Fibroblast of peridontal ligament (primary cell): ENCODE results near the gene CDS2.

Experiments used
- DNase-seq: peaks from one replicate; pipeline ENCODE4 v3.0.0-alpha.2; 2010; ENCODE audit errors: extremely low read depth

Gene CDS2

DNA sequence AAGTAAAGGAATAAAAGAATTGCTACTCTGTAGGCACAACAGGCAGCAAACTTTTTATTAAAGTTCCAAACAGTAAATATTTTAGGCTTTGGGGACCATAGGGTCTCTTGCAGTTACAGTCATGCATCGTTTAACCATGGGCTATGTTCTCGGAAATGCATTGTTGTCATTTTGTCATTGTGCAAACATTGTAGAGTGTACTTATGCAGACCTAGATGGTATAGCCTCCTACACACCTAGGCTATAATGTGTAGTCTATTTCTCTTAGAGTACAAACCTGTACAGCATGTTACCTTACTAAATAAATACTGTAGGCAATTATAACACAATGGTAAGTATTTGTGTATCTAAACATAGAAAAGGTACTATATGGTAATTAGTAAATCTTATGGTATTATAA, 54.7 kb downstream of the CDS2 start:
- no peak for DNase-seq

DNA sequence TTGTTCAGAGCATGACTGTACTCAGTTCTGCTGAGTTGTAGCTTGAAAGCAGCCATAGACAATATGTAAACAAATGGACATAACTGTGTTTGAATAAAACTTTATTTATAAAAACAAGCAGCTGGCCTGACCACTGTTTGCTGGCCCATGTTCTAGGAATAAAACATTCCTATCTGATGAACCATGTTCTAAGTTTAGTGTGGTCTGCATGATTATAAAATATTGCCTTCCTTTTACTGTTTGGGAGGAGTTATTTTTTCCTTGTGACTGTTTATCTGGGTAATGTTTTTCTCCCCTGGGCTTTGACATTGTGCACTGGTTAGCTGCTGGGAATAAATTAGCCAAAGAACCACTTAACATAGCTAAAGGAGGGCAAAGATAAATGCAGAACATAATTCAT, 55.1 kb downstream of the CDS2 start:
- peak; percentile 69 for DNase-seq

DNA sequence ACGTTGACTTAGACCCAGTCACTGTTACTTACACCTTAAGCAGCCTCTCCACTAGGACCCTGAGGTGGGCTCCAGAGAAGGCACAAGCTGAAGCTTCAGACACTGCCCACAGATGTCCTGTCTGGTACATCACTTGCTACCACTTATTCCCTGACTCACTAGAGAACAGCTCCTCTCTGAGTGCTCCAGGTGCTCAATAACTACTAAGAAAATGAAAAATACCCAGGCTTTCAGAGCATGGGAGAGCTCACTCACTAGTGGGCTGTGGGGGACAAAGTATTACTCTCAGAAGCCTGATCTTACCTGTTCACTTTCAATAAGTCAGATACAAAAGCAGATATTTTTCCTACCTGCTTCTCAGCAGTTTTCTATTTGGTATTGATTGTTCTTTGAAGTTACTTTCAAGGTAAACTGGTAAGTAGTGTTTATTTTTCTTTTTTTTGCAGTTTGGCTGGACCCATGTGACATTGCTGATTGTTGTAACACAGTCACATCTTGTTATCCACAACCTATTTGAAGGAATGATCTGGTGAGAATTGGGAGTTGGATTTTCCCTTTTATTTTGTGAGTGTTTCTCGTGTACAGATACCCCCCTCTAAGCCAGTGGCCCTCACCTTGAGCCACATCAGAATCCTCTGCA, 55.9 kb downstream of the CDS2 start:
- no peak for DNase-seq

DNA sequence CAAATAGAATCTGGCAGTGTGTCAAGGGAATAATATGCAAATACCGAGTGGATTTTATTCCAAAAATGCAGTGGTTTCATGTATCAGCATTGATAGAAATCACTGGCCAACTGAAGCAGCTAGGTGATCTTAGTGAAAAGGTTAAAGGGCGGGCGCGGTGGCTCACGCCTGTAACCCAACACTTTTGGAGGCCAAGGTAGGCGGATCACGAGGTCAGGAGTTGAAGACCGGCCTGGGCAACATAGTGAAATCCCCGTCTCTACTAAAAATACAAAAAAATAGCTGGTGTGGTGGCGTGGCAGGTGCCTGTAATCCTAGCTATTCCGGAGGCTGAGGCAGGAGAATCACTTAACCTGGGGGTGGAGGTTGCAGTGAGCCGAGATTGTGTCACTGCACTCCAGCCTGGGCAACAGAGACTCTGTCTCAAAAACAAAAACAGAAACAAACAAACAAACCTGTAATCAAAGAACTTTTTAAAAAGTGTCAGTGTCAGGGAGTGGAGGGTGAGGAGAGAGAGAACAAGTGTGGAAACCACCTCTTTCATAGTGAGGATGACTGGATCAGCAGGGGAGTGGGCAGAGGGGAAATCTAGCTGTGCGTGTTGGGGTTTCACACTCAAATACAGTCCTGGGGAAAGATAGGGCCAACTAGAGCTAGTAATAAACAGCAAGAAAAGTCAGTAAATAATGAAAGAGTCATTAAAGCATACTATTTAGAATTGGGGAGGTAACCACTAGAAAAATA, 57.1 kb downstream of the CDS2 start:
- no peak for DNase-seq

DNA sequence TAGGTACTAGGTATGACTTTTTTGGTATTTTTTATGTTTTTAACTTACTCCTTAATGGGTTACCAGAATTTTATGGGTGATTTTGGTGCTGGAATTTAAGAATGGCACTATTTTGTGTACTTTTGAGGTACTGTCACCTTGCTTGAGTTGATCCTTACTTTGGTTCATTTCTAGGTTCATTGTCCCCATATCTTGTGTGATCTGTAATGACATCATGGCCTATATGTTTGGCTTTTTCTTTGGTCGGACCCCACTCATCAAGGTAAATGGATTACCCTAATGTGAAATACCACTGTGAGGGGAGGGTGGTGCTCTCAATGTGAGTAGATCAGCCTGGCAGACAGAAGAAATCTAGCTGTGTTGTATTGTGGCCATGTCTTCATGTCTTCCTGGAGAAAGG, 57.9 kb downstream of the CDS2 start:
- DNase-seq, result no peak

DNA sequence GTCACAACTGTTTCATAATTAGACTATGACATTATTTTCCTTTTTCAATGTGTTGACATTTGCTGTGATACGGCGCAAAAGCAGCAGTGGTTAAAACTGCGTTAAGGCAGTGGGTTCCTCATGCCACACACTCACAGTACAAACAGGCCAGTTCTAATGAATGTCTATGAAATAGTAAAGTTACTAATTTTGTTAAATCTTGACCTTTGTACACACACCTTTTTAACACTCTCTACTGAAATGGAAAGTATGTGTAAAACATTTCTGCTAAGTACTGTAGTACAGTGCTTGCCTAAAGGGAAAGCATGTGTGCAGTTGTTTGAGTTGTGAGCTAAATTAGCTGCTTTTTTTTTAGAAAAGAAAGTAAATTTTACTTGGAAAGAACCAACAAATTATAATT, 60.3 kb downstream of the CDS2 start:
- no peak for DNase-seq

DNA sequence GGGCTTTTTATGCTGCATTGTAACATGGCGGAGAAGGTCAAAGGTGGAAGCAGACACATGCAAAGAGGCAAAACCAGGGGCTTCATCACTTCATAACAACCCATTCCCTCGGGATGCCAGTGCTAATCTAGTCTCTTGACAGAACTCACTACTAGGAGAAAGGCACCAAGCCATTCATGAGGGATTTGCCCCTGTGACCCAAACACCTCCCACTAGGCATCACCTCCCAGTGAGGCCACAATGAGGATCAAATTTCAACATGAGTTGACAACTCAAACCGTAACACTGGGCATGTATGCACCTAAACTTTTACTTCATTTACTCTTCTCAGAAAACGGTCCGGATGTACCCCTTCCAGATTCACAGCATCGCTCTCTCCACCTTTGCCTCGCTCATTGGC, 61.9 kb downstream of the CDS2 start:
- no peak for DNase-seq

DNA sequence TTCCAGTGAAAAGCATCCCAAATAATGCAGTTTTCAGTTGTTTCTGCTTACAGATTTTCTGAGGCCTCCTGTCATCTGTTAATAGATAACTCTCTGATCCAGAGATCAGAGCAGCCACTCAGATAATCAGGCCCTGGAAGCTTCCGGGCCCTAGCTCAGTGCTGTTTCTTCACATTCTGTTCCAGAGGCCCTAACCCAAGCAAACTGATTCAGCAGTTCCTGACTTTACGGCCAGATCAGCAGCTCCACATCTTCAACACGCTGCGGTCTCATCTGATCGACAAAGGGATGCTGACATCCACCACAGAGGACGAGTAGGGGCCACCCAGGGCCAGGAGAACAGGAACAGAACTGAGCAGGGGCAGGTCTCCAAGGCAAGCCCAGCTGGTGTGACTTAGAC, 63.1 kb downstream of the CDS2 start:
- no peak for DNase-seq

DNA sequence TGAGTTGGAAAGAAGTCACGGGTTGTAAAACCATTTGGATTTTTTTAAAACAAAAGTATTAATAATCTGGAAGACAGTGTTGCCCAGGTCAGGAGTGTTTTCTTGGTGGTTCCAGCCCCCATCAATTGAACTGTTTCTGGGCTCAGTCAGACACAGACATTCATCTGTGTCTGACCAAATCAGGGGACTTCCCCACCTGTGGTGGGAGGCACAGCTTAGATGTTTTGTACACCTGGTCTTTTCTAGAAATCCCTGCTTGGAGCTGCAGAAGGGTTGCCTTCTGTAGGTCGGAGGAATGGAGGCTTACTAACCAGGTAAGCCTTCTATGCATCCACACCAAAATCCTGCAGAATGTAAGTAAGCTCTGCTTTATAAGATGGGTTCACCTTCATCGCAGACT, 63.6 kb downstream of the CDS2 start:
- no peak for DNase-seq

DNA sequence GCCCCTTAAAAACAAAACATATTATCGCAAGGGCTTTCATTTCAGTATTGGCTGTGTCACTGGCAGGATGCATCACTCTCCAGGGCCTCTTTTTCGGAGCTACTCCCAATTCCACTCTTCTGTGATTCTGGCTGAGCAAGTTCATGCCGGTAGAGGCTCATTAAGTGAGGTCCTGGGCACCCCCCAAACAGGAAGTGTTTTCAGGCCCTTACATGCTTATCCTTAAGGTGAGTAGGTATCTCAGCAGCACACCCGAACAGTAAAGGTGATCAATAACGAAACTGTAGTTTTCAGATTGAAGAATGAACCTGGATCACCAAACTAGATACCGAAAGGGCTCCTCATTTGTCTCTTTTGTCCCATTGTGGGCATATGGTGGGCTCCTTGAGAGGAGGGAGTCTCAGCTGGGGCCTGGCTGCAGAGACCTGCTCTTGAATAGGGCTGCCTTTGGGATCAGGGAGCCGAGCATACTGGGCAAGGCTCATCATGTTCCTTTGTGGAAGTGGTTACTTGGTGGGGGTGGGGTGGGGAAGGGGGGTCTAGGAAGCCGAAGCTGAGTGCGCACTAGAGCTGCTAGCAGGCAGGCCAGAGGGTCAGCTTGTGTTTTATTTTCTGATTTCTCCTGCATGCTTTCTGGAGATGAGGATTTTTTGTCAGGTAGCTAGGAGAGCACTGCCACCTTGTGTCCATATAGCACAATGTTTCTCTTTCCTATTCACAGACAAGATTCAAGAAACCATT, 65.2 kb downstream of the CDS2 start:
- DNase-seq, result peak; percentile 90

DNA sequence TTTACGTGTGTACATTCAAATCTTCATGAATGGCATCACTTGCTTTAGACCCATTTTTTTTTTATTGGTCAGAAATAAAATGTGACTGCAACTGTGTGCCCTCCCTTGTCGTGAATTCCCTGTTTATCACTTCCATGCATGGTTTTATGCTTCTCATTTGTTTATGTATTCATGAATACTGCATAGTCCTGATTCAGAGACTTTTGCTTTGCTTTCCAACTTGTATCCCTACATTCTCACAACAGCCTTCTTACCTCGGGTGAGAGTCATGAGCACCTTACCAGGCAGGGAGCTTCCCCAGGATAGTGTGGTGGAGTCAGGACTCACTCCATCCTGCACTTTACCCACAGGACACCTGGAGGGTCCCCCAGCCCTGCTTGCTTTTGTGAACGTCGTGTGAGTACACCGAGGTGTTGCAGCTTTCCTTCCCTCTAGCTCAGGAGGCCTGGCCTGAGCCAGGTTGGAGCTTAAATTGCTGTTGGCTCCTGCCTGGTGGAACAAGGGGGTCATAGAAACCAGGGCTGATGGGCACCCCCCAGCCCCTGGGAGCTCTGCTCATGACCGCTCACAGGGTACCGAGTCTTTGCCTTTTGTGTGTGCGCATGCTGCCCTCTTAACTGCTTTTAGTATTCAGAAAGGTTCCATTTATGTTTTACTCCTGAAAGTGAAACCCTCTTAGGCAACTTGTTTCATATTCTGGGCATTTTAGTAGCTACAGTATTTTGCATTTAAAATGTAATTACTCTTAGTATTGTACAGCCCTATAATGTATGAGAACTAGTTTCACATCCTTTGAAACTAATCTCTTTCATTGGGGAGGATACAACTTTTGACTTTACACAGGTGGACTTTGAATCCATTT, 66.0 kb downstream of the CDS2 start:
- no peak for DNase-seq

DNA sequence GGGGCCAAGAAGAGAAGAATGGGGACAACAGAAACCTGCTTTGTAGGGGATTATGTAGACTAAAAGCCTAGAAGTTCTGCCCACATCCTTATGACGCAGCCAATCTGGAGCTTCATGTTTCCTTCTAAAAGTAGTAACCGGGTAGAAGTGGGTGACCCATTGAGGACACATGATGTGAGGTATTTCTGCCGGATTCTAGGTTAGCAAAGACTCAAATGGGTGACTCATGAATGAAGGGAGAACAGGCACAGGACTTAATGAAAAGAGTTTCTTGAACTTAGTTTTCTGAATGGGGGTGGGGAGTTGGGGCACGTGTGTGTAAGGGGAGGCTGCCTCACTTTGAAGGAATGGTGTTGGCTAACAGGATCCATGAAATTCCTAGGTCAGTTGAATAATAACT, 68.8 kb downstream of the CDS2 start:
- DNase-seq, result peak; percentile 7

DNA sequence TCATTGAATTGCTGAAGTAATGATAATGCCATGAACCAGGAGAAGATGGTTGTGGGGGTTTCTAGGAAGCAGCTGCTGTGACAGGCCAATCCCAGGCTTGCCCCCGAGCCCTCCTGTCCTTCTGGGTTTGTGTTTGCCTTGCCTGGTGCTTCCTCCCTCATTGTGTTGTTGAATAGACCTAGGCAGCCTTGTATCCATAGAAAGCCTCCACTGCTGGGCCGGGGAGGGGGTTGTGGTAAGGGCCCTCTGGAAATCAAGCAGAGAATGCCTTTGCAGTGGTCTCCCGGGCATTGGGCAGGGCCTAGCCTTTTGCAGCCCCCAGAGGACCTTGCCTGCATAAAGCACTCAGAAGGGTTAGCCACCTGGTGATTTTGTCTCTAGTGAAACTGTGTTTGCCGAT, 69.3 kb downstream of the CDS2 start:
- DNase-seq, result no peak

DNA sequence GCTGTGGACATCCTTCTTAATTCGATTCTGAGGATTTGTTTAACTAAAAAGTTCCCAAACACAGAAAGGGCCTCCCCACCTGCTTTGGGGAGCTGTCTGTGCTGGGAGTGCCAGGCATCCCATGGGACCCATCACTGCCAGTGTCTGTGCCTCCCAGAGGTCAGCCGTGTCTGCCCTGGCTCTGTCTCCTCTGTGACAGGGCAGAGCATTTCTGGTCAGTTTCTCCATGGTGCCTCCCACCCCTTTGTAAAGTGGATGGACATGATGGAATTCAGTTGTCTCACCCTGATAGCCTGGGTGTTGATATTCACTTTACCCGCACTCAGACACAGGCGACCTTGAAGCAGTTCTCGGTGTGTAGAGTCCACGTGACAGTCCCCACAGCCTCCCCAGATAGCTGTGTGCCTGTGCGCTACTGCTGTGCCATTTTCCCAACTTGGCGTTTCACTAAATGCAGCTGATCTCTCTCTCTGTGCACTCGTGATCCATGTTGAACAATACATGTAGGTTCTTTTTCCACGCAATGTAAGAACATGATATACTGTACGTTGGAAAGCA, 70.5 kb downstream of the CDS2 start:
- DNase-seq, result no peak

DNA sequence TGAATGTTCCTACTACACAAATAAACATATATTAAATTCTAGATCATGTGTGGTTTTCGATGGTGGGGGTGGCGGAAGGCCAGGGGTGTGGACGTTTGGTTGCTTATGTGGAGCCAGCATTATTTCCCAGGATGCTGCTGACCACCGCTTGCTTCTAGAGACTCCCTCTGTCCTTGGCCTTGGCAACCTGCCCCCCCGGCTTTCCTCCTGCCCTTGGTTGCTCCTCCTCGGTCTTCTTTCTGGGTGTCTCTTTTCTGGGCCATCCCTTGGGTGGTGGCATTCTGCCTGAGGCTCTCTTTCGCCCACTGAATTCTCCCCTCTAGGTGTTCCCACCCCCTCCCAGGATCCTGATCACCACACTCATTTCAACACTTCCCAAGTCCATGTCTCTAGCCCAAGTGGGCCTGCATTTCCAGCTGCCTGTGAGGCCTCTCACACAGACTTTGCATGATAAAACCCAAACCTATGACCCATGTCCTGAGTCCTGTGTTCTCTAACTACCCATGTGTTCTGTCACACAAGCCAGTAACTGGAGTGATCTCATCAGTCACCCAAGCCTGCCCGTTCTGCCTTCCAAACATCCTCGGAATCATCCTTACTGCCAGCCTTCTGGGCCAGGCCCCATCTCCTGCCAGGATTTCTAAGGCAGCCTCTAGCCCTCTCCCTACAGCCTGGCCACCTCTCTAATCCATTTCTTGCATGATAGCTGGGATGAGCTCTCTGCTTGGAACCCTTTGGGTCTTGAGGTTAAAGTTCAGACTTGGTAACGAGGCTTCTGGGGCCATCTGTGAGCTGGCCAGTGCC, 71.2 kb downstream of the CDS2 start:
- no peak for DNase-seq

DNA sequence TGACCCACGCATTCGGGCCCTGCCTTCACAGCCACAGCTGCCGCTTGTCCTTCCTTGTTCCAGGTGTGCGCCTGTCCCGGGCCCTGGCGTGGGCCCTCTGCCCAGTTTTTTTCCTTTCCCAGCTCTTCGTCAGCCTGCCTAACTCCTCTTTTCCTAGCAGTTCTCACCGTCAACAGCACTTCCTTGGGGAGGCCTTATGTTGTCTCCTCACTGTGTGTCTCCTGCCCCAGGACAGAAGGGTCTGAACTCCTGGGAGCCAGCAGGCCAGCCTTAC, 71.8 kb downstream of the CDS2 start:
- no peak for DNase-seq

DNA sequence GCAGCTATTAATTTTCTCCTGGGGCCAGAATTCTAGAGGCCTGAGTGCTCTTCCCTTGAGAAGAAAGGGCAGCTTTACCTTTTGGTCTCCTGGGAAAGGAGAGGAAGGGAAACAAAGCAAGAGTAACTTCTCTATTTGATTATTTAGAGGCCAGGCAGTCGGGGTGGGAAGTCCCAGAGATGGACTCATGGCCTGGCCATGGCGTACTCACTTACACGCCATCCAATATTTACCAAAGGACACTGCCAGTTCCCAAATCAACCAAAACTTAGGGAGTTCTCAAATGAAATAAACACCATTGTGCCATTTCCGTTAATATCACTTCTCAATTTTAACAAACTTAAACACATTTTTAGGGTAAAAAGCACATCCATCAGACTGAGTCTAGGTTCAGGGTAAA, 76.6 kb downstream of the CDS2 start:
- DNase-seq, result no peak

DNA sequence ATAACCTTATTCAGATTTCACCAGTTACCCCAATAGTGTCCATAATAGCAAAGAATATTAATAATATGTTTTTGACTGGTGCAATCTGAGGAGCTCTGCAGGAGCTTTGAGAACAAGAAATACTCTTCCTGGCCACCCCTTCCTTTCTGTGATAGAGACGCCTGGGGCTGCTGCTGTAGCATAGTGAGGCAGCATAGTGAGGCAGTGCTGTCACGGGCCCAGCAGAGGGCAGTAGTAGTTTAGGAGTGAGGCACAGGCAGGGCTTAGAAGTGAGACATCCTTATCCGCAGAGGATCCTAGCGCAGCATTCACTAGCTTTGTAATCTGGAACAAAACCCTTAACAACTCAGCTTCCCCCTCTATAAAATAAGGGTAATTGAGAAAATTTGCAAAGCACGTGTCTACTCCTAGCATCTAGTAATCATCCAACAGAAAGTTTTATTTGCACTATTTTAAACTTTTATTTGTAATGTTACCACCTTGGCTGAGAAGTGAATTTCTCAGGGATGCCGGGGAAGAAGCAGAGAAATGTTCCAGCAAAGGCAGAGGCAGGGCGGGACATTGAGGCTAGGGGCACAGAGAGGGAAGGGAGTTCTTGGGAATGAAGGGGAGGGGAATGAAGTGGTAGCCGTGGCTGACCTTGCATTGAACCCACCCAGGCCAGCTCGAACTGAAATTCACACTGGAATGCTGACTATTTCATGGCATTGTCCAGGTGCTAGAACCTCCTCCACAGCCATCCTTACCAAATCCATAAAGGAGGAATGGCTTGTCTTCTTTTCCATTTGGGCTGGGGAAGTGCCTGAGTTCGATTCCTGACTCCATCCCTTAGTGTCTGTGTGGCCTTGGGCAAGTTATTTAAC, 78.8 kb downstream of the CDS2 start:
- DNase-seq, result peak; percentile 73

DNA sequence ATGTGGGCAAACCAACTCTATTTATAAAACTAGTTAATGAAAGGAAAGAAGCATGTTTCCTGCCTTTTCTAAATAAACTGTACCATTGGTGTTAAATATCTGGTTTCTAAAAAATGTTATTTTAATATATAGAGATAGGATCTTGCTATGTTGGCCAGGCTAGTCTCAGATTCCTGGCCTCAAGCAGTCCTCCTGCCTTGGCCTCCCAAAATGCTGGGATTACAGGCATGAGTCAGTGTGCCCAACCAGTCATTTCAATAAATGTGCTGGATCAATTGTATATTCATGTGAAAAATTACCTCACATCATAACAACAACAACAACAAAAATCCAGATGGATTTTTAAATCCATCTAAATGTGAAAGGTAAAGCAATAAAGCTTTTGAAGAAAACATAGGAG, 80.3 kb downstream of the CDS2 start:
- no peak for DNase-seq
